A549 (cell line): ENCODE data around the gene TJP3. TPM values are rescaled to one million over a fixed set of nuclear protein-coding genes. Genes with fewer than 3 reads are reported as not detected.

ENCODE experiments used
- ATAC-seq, 2 experiments: fragments of 200-7000 bp in 1 of 2; fragments of >200 bp in 1 of 2; cut with Nextera tagmentation in 1 of 2; cut with Tn5 transposase in 1 of 2; 3 replicates each; pipeline versions ENCODE4 v1.8.0 to v1.9.1; 2018 to 2020; ENCODE audit warnings: mild to moderate bottlenecking in 1 of 2, moderate library complexity in 1 of 2
- CTCF ChIA-PET: fragments of 300-600 bp; sonication (Branson Sonifier 250); formaldehyde crosslinking; extraction: SDS; loops from one replicate; lab custom pipeline; 2021; ENCODE audit warnings: antibody characterized with exemption, inconsistent platforms; lab: Yijun Ruan, JAX
- POLR2A ChIA-PET: fragments of 350-600 bp; formaldehyde crosslinking; extraction: SDS; loops from one replicate; lab custom pipeline; 2021; ENCODE audit warnings: antibody characterized with exemption, inconsistent platforms; lab: Yijun Ruan, JAX
- DNase-seq, 2 experiments: peaks; one replicate each; pipeline versions ENCODE4 v3.0.0 to v3.0.0-alpha.2; 2011 to 2016; ENCODE audit warnings: low read depth in 1 of 2, low spot score in 1 of 2
- FAIRE-seq: peaks from 2 replicates; lab custom pipeline; 2011; peaks lifted over from hg19 to GRCh38; lab: Jason Lieb, UNC
- H3K27ac ChIP-seq, 2 experiments: fragments of >200 bp; sonication (Bioruptor Twin); formaldehyde crosslinking; 3 replicates each; pipeline ENCODE4 v1.5.1; 2016 to 2017
- H3K4me1 ChIP-seq: fragments of >200 bp; sonication (Bioruptor Twin); formaldehyde crosslinking; 3 replicates; pipeline ENCODE4 v1.6.1; 2016
- H3K4me2 ChIP-seq: fragments of >200 bp; sonication (Bioruptor Twin); formaldehyde crosslinking; 3 replicates; pipeline ENCODE4 v1.6.1; 2016
- H3K4me3 ChIP-seq: fragments of >200 bp; sonication (Bioruptor Twin); formaldehyde crosslinking; 3 replicates; pipeline ENCODE4 v1.5.1; 2016
- H3K9me3 ChIP-seq: fragments of >200 bp; sonication (Bioruptor Twin); formaldehyde crosslinking; 3 replicates; pipeline ENCODE4 v1.6.1; 2016
- BHLHE40 ChIP-seq: IDR thresholded peaks from 2 replicates; pipeline ENCODE4 v1.6.1; 2012; ENCODE audit warnings: low read depth, low read length, inconsistent platforms
- CBX8 ChIP-seq: fragments of 200-600 bp; sonication (generic); IDR thresholded peaks from 2 replicates; pipeline ENCODE4 v1.6.1; 2016
- CHD2 ChIP-seq: fragments of 150-350 bp; IDR thresholded peaks from 2 replicates; pipeline ENCODE4 v1.6.1; 2014; ENCODE audit warnings: low read length; ENCODE audit not compliant: partially characterized antibody
- EP300 ChIP-seq, 2 experiments: fragments of >200 bp; sonication (Bioruptor Twin); formaldehyde crosslinking; IDR thresholded peaks; 2 replicates in 1 of 2; 3 replicates in 1 of 2; pipeline ENCODE4 v1.6.1; 2016 to 2017
- ESRRA ChIP-seq: fragments of 150-350 bp; IDR thresholded peaks from 2 replicates; pipeline ENCODE4 v1.6.1; 2014; ENCODE audit warnings: mild to moderate bottlenecking, low read length, borderline replicate concordance
- FOSB ChIP-seq: fragments of 250-450 bp; sonication (Bioruptor Pico); IDR thresholded peaks from 2 replicates; pipeline ENCODE4 v1.5.0; 2020; ENCODE audit warnings: mild to moderate bottlenecking, moderate library complexity
- FOSL2 ChIP-seq, 2 experiments: fragments of 450-650 bp in 1 of 2; fragments of >200 bp in 1 of 2; sonication (Bioruptor Twin) in 1 of 2; formaldehyde crosslinking; IDR thresholded peaks; 2 replicates each; pipeline versions ENCODE4 v1.5.0 to v1.6.1; 2016 to 2020; ENCODE audit warnings: mild to moderate bottlenecking in 1 of 2, moderate library complexity in 1 of 2
- FOXS1 ChIP-seq: fragments of 250-450 bp; sonication (Bioruptor Pico); IDR thresholded peaks from 2 replicates; pipeline ENCODE4 v1.5.0; 2020; ENCODE audit warnings: mild to moderate bottlenecking, moderate library complexity
- GATA3 ChIP-seq: IDR thresholded peaks from 2 replicates; pipeline ENCODE4 v1.6.1; 2012; ENCODE audit warnings: borderline replicate concordance
- HOXA7 ChIP-seq: fragments of 250-450 bp; sonication (Bioruptor Pico); IDR thresholded peaks from 2 replicates; pipeline ENCODE4 v1.5.0; 2020; ENCODE audit warnings: mild to moderate bottlenecking, moderate library complexity
- HOXB5 ChIP-seq: fragments of 250-450 bp; sonication (Bioruptor Pico); IDR thresholded peaks from 2 replicates; pipeline ENCODE4 v1.5.0; 2020; ENCODE audit warnings: mild to moderate bottlenecking, moderate library complexity
- KDM1A ChIP-seq: fragments of 200-600 bp; sonication (generic); IDR thresholded peaks from 2 replicates; pipeline ENCODE4 v1.6.1; 2016; ENCODE audit warnings: low read depth, mild to moderate bottlenecking
- KDM5A ChIP-seq: fragments of 200-600 bp; sonication (generic); IDR thresholded peaks from 2 replicates; pipeline ENCODE4 v1.6.1; 2016; ENCODE audit warnings: antibody characterized with exemption, mild to moderate bottlenecking
- MAFK ChIP-seq: fragments of 450-650 bp; IDR thresholded peaks from 2 replicates; pipeline ENCODE4 v1.6.1; 2014; ENCODE audit not compliant: partially characterized antibody
- MAZ ChIP-seq: fragments of 150-350 bp; IDR thresholded peaks from 2 replicates; pipeline ENCODE4 v1.6.1; 2014; ENCODE audit warnings: antibody characterized with exemption, low read depth, low read length, borderline replicate concordance
- MYC ChIP-seq: IDR thresholded peaks from 2 replicates; pipeline ENCODE4 v1.6.1; 2012; ENCODE audit warnings: mild to moderate bottlenecking, inconsistent platforms, low read length, improper control_type of control experiment, borderline replicate concordance
- NPAS2 ChIP-seq: fragments of 250-450 bp; sonication (Bioruptor Pico); IDR thresholded peaks from 2 replicates; pipeline ENCODE4 v1.8.0; 2022; ENCODE audit warnings: mild to moderate bottlenecking, moderate library complexity, borderline replicate concordance
- POLR2A ChIP-seq: IDR thresholded peaks from 2 replicates; pipeline ENCODE4 v1.6.1; 2012; ENCODE audit warnings: mild to moderate bottlenecking, low read length
- RAD21 ChIP-seq, 2 experiments: fragments of >200 bp in 1 of 2; sonication (Bioruptor Twin) in 1 of 2; formaldehyde crosslinking in 1 of 2; IDR thresholded peaks in 1 of 2; conservative IDR thresholded peaks in 1 of 2; 2 replicates in 1 of 2; 3 replicates in 1 of 2; pipeline ENCODE4 v1.6.1; 2012 to 2018; ENCODE audit warnings: inconsistent platforms in 1 of 2
- RCOR1 ChIP-seq: fragments of 150-350 bp; IDR thresholded peaks from 2 replicates; pipeline ENCODE4 v1.6.1; 2014; ENCODE audit warnings: antibody characterized with exemption, low read length, low read depth
- RFX5 ChIP-seq: fragments of 450-650 bp; IDR thresholded peaks from 2 replicates; pipeline ENCODE4 v1.7.1; 2014; ENCODE audit warnings: antibody characterized with exemption, mild to moderate bottlenecking, moderate library complexity
- SMC3 ChIP-seq: fragments of >200 bp; sonication (Bioruptor Twin); formaldehyde crosslinking; IDR thresholded peaks from 3 replicates; pipeline ENCODE4 v1.6.1; 2018; ENCODE audit warnings: inconsistent platforms
- TFCP2L1 ChIP-seq: fragments of 250-450 bp; sonication (Bioruptor Pico); IDR thresholded peaks from 2 replicates; pipeline ENCODE4 v1.5.0; 2021; ENCODE audit warnings: mild to moderate bottlenecking
- ZFP36 ChIP-seq: fragments of 450-650 bp; IDR thresholded peaks from 2 replicates; pipeline ENCODE4 v1.6.1; 2014; ENCODE audit warnings: borderline replicate concordance; ENCODE audit not compliant: partially characterized antibody
- ZNF302 ChIP-seq: fragments of 250-450 bp; sonication (Bioruptor Pico); IDR thresholded peaks from 2 replicates; pipeline ENCODE4 v1.9.0; 2021; ENCODE audit warnings: inconsistent platforms, mild to moderate bottlenecking, moderate library complexity
- WGBS: methylation state at CpG from one replicate; pipeline ENCODE4 v1.1.6; 2017; ENCODE audit errors: missing lambda C conversion rate; 5-methylcytosine and 5-hydroxymethylcytosine counted together
- polyA plus RNA-seq, 4 experiments: library from polyadenylated mRNA; depleted of rRNA in 3 of 4; stranded (reverse); fragments of >200 nt; fragmentation: RNase III in 1 of 4; extraction: RNeasy Plus Mini Kit Qiagen cat#74134 plus additional on column Dnase treatment in 1 of 4; gene quantifications; 2 replicates in 3 of 4; 3 replicates in 1 of 4; pipeline ENCODE4 v1.2.3, GENCODE V29; 2011 to 2017
- TF ChIP-seq, protein P1 (sequence below): fragments of 250-450 bp; sonication (Bioruptor Pico); IDR thresholded peaks from 2 replicates; pipeline ENCODE4 v1.5.0; 2021; ENCODE audit warnings: mild to moderate bottlenecking, moderate library complexity, borderline replicate concordance
- TF ChIP-seq, protein P2 (sequence below): IDR thresholded peaks from 2 replicates; pipeline ENCODE4 v1.6.1; 2012; ENCODE audit warnings: low read depth, borderline replicate concordance
- TF ChIP-seq, protein P3 (sequence below): fragments of >200 bp; sonication (Bioruptor Twin); formaldehyde crosslinking; IDR thresholded peaks from 3 replicates; pipeline ENCODE4 v1.5.1; 2016
- TF ChIP-seq, protein P4 (sequence below): fragments of 150-350 bp; IDR thresholded peaks from 2 replicates; pipeline ENCODE4 v1.6.1; 2014; ENCODE audit warnings: low read depth, mild to moderate bottlenecking, low read length
- TF ChIP-seq, protein P5 (sequence below): fragments of 250-450 bp; sonication (Bioruptor Pico); IDR thresholded peaks from 2 replicates; pipeline ENCODE4 v1.5.0; 2020; ENCODE audit warnings: low read depth, mild to moderate bottlenecking, moderate library complexity
- TF ChIP-seq, protein P6 (sequence below): fragments of >200 bp; sonication (Bioruptor Twin); formaldehyde crosslinking; IDR thresholded peaks from 3 replicates; pipeline ENCODE4 v1.6.1; 2016

TJP3 gene
- polyA plus RNA-seq, 2 of the 4 experiments (the other 2 are of a cell fraction) = 1.5 to 2.3 TPM

DNA sequence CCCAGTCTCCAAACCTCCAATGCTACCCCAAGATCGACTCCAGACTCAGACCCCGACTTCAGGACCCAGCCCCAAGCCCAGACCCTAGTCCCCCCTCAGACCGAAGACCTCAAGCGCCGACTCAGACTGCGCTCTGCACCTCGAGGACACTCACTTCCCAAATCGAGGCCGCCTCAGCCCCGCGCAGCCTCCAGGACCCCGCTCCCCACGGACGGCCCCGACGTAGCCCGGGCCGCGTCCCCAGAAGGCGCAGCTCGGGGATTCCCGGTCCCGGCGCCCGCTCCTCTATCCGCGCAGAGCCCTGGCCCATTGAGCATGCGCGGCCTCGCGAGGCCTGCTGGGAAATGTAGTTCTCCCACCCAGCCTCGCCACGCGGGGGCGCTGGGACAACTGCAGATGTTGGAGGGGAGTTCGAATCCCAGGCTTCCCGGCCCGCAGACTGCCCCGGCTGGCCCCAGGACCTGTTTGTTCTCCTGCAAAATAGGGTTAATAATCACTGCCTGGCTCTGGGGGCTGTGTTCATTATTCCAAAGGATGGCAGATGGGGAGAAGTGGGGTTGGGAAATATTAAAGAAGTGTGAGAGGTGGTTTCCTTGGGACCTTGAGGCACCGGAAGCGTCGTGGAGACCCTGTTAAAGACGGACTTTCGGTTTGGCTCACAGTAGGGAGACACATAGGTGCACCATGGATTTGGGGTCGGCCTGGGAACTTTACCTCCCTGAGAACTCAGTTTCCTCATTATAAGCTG, 53.4 kb downstream of the TJP3 start, which contains the start of gene APBA3 (continued):
- TF ChIP-seq, protein P1, sequence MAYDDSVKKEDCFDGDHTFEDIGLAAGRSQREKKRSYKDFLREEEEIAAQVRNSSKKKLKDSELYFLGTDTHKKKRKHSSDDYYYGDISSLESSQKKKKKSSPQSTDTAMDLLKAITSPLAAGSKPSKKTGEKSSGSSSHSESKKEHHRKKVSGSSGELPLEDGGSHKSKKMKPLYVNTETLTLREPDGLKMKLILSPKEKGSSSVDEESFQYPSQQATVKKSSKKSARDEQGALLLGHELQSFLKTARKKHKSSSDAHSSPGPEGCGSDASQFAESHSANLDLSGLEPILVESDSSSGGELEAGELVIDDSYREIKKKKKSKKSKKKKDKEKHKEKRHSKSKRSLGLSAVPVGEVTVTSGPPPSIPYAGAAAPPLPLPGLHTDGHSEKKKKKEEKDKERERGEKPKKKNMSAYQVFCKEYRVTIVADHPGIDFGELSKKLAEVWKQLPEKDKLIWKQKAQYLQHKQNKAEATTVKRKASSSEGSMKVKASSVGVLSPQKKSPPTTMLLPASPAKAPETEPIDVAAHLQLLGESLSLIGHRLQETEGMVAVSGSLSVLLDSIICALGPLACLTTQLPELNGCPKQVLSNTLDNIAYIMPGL (CRISPR knock-in tag) = no peak
- TF ChIP-seq KDM1A (0 out of 2 replicates have a peak, but pooled peaks have one; percentile 53), POLR2A (peak; percentile 57), FOSL2 (IDR thresholded peaks at IDR 0.05) (no peak), FOSL2 (CRISPR knock-in tag; IDR thresholded peaks at IDR 0.05) (no peak), MYC (peak; percentile 23; the same call in 1 of the 2 replicates), ESRRA (no peak), RFX5 (no peak), FOSB (CRISPR knock-in tag) (no peak), CBX8 (no peak), HOXA7 (CRISPR knock-in tag) (no peak), CHD2 (no peak), FOXS1 (no peak), BHLHE40 (no peak), ZFP36 (no peak), EP300 (IDR thresholded peaks at IDR 0.05) (no peak), HOXB5 (CRISPR knock-in tag) (no peak), MAFK (no peak), KDM5A (no peak)
- TF ChIP-seq, protein P2, sequence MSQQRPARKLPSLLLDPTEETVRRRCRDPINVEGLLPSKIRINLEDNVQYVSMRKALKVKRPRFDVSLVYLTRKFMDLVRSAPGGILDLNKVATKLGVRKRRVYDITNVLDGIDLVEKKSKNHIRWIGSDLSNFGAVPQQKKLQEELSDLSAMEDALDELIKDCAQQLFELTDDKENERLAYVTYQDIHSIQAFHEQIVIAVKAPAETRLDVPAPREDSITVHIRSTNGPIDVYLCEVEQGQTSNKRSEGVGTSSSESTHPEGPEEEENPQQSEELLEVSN = no peak
- TF ChIP-seq, protein P3, sequence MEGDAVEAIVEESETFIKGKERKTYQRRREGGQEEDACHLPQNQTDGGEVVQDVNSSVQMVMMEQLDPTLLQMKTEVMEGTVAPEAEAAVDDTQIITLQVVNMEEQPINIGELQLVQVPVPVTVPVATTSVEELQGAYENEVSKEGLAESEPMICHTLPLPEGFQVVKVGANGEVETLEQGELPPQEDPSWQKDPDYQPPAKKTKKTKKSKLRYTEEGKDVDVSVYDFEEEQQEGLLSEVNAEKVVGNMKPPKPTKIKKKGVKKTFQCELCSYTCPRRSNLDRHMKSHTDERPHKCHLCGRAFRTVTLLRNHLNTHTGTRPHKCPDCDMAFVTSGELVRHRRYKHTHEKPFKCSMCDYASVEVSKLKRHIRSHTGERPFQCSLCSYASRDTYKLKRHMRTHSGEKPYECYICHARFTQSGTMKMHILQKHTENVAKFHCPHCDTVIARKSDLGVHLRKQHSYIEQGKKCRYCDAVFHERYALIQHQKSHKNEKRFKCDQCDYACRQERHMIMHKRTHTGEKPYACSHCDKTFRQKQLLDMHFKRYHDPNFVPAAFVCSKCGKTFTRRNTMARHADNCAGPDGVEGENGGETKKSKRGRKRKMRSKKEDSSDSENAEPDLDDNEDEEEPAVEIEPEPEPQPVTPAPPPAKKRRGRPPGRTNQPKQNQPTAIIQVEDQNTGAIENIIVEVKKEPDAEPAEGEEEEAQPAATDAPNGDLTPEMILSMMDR = peak; percentile 53
- TF ChIP-seq, protein P4, sequence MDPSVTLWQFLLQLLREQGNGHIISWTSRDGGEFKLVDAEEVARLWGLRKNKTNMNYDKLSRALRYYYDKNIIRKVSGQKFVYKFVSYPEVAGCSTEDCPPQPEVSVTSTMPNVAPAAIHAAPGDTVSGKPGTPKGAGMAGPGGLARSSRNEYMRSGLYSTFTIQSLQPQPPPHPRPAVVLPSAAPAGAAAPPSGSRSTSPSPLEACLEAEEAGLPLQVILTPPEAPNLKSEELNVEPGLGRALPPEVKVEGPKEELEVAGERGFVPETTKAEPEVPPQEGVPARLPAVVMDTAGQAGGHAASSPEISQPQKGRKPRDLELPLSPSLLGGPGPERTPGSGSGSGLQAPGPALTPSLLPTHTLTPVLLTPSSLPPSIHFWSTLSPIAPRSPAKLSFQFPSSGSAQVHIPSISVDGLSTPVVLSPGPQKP = no peak
- TF ChIP-seq, protein P5, sequence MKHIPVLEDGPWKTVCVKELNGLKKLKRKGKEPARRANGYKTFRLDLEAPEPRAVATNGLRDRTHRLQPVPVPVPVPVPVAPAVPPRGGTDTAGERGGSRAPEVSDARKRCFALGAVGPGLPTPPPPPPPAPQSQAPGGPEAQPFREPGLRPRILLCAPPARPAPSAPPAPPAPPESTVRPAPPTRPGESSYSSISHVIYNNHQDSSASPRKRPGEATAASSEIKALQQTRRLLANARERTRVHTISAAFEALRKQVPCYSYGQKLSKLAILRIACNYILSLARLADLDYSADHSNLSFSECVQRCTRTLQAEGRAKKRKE = no peak

DNA sequence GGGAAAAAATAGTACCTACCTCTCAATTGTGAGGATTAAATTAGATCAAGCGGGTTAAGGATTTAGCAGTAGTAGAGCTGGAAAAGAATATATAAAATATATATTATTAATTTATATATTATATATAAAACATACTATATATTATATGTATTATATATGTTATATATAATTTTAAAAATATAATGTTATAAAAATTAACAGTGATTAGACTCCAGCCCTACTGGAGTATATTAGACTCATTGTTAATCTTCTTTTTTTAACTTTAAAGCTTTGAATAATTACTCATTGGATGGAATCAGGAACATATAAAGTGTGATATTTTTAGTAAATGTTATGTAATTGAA, 53.9 kb downstream of the TJP3 start:
- ChIA-PET POLR2A (interaction anchor here (0.6 to 1.4 kb wide), 6 partner anchors 13 to 802 kb away, joined by 3 to 9 read pairs (median 4); no protein-coding TSS in a partner anchor), CTCF (interaction anchor here (0.6 to 1.9 kb wide), 11 partner anchors 9 to 60 kb away, joined by 3 to 7 read pairs (median 3); no protein-coding TSS in a partner anchor)
- H3K27ac ChIP-seq = peak overlapping the region; percentile 95 to 97
- WGBS = 76% methylated on average over 1 of the region's 1 CpG
- ATAC-seq (no peak), DNase-seq (no peak), FAIRE-seq (no peak)
- peak overlapping the region; percentile 49; the same call in 1 of the 3 replicates for H3K4me3 ChIP-seq
- H3K4me2 ChIP-seq = peak overlapping the region; percentile 61
- H3K9me3 ChIP-seq = no peaks in the 10 kb centered on the region
- peaks cover 9% of the 10 kb centered on the region; the same call in 2 of the 3 replicates for H3K4me1 ChIP-seq
- TF ChIP-seq RAD21 (conservative IDR thresholded peaks at IDR 0.05 in 1 of 2, IDR thresholded peaks at IDR 0.05 in 1 of 2) (no peak), BHLHE40 (no peak), RCOR1 (no peak), ZNF302 (CRISPR knock-in tag) (no peak), TFCP2L1 (CRISPR knock-in tag) (no peak), MAZ (no peak), RFX5 (no peak), NPAS2 (CRISPR knock-in tag) (no peak), SMC3 (no peak), EP300 (IDR thresholded peaks at IDR 0.05) (no peak), ZFP36 (no peak), GATA3 (no peak)
- TF ChIP-seq, protein P2 = no peak
- TF ChIP-seq, protein P6, sequence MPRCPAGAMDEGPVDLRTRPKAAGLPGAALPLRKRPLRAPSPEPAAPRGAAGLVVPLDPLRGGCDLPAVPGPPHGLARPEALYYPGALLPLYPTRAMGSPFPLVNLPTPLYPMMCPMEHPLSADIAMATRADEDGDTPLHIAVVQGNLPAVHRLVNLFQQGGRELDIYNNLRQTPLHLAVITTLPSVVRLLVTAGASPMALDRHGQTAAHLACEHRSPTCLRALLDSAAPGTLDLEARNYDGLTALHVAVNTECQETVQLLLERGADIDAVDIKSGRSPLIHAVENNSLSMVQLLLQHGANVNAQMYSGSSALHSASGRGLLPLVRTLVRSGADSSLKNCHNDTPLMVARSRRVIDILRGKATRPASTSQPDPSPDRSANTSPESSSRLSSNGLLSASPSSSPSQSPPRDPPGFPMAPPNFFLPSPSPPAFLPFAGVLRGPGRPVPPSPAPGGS = no peak
